Measurements from ENCODE around the gene OLFM2.

OLFM2 gene

DNA sequence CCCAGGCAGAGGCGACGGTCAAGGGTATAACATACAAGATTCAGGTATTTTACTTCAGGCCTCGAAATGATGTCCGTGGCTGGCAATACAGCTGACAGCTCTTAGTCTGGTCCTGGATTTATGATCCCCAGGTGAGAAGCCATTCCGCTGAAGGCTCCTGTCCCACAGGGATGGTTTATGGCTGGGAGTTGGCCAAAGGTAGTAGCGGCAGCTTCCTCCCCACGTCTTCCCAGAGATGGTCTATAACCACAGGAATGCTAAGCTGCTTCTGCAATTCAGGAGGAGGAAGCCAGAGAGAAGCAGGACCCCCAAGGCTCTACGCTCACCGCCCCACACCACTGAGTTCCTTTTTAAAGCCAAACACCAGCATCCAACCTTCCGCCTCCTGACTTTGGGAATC lies 27.1 kb downstream of the OLFM2 start:
- no peak for DNase-seq

DNA sequence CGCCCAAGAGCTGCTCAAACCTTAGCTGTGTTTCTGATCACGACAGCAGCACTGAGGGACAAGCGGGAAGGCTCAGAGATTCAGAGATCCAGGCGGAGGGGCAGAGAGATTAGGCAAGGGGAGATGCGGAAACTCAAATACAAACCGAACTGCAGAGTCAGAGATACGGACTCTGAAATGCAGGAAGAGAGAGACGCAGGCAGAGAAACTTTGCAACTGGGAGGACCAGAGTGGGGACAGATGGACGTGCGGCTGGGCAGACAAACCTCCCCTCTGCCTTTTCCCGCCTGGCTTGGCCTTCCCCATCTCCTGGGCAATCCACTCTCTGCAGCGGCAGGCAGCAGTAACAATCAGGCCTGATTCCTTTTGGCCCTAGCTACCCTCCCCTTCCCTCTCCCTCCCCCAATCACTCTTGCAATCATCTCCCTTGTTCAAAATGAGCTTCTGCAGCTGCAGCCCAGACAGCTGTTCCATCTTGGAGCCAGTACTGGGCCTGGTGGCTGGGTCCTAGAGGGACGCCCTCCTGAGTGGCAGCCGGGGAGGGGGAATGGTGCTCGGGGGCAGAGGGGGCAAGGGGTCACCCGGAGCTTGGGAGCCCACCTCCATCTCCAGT lies 29.7 kb downstream of the OLFM2 start:
- ATAC-seq (no peak), DNase-seq (no peak)

More for the DNA sequence above, 27.1 kb downstream of the OLFM2 start:
- no peak for ATAC-seq

DNA sequence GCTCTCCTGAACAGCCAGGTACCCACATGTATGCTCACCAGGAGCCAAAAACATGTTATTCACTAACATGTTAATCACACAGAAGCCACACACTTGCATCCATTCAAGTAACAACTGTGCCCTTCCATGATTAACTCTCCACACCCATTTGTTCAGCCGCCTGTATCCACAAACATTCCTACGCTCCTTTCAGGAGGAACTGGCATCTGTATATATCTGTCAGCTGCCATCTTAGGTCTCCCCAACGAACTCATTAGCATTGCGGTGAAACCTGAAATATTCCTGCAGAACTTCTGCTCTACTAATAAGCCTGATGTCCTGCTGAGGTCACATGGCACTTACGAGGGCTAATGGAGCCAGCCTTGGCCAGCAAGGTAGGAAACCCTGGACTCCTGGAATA lies 33.0 kb downstream of the OLFM2 start:
- DNase-seq: no peak
- no peak for ATAC-seq

DNA sequence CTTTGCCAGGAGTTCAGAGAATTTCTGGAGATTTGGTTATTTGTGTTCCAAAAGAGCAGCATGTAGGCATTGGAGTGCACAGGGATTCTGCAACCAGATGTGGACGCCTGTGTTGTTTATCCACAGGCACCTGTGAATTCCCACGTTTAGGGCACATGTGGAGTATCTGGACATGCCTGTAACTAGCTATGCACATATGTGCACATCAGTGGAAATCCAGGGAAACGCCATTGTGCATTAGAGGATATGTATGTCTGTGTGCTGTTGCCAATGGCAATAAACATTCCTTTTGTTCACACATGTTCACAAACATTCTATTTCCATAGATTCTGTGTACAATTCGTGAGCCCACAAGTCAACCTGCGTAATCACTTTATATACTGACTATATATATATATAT lies 34.7 kb downstream of the OLFM2 start:
- DNase-seq (no peak), ATAC-seq (no peak)

DNA sequence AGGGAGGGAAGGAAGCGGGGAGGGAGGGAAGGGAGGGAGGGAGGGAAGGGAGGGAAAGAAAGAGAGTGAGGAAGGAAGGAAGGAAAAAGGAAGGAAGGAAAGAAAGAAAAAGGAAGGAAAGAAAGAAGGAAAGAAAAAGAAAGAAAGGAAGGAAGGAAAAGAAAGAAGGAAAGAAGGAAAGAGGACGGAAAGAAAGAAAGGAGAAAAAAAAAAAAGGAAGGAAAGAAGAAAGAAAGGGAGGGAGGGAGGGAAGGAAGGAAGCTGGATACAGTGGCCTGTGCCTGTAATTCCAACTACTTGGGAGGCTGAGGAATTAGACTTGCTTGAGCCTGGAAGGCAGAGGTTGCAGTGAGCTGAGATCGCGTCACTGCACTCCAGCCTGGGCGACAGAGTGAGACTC lies 35.3 kb downstream of the OLFM2 start:
- ATAC-seq (no peak), DNase-seq (no peak)

DNA sequence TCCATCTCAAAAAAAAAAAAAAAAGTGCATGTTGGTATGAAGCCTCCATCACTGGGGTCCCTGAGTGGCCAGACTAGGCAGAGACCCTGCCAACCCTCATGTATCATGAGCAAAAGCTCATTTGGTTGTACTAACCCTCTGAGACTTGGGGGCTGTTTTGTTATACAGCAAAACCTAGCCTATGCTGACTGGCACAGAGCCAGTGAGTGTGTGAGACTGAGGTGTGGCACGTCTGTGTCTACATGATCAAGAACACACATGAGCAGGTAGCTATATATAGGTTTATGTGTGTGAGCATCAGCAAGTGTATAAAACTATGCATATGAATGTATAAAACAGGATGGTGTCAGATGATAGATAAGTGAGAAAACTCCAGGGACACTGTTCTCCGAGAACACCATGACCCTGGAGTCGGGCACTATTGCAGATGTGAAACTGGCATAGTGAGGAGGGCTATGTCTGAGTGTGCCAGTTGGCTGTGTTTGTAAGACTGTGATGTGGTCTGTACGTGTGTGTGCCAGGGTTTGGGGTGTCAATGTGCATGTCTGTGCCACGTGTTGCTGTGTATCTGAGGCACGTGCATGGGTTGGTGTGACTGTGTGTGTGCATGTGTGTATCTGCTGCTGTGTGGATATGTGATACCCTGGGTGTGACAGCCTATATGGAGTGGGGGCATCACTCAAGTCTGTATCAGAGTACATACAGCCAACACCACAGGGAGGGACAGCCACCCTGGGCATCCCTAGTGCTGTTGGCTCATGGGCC lies 44.5 kb downstream of the OLFM2 start:
- ATAC-seq: no peak
- DNase-seq: no peak

DNA sequence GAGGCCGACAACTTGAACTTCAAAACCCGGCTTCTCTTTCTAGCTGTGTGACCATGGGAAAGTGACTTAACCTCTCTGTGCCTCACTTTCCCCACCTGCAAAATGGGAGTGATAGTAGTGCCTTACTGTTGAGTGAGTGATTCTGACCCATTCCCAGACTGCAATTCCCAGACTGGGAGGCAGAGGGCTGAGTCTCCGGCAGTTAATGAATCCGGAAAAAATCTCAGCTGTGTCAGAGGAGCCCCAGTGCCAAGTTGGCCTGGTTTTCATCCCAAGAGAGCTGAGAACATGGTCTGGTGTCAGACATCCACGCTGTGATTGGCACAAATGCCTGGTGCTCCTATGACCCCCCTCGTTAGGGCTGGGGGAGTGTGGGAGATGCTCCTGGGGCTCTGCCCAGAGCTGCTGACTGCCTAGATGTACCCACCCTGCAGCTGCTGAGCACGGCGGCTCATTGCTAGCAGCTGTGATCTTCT lies 51.2 kb downstream of the OLFM2 start:
- DNase-seq: no peak
- no peak for ATAC-seq

DNA sequence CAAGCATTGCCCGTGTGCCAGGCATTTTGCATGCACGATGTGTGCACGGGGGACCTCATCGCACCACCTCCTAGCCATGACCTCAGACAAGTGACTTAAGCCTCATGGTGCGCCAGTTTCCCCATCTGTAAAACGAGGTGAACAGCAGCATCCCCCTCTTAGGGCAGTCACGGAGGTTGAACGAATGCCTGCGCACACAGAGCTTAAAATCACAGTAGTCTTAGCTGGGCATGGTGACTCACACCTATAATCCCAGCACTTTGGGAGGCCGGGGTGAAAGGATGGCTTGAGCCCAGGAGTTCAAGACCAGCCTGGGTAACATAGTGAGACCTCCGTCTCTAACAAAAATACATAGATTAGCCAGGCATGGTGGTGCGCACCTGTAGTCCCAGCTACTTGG lies 52.6 kb downstream of the OLFM2 start:
- ATAC-seq (no peak), DNase-seq (no peak)

DNA sequence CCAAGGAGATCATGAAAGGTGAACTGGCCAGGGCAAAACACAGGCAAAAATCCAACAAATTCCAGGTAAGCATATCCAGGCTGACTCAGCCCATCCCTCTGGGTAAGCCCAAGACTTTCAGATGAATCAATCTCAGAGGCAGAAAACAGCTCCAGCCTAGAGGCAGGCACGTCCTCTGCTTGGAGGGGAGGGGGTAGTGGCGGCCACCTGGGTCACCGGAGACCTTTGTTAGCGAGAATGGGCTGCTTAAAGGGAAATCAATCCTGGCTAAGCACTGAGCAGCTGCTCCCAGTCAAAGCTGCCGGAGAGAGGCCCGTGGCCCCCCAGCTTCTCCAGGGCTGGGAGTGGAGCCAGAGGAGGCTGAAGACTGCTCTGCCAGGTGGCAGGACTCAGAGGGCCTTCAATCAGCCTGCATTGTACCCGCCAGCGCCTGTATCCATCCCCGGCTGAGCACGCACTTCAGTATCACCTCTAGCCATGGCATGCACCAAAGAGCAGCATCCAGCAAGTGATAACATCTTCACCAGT lies 53.0 kb downstream of the OLFM2 start:
- DNase-seq (no peak), ATAC-seq (no peak)

DNA sequence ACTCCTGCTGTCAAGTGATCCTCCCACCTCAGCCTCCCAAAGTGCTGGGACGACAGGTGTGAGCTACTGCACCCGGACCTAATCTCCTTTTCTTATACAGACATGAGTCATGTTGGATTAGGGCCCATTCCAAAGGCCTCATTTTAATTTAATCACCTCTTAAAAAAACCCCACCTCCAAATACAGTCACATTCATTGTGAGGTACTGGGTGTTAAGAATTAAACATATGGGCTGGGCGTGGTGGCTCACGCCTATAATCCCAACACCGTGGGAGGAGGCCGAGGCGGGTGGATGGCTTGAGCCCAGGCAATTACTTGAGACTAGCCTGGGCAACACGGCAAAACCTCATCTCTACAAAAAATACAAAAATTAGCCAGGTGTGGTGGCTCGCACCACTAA lies 54.6 kb downstream of the OLFM2 start:
- ATAC-seq (no peak), DNase-seq (no peak)

DNA sequence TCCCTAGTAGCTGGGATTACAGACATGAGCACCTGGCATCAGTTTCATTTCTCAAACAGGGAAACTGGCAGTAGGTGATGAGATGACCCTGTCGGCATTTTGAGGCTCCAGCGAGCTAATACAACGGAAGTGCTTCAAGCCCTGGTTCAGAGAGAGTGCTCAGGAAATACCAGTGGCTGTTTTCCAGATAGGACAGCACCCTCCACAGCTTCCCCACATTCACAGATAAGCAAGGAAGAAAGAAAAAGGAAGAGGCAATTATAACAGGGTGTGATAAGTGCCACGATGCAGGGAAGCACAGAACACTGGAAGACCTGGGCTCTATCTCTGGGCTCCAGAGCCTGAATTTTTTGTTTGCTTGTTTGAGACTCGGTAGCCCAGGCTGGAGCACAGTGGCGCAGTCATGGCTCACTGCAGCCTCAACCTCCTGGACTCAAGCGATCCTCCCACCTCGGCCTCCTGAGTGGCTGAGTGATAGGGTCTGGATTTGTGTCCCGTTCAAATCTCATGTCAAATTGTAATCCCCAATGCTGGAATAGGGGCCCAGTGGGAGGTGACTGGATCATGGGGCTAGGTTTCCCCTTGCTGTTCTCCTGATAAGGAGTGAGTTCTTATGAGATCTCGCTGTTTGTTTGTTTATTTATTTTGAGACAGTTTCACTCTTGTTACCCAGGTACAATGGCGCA lies 57.7 kb downstream of the OLFM2 start:
- DNase-seq: no peak
- no peak for ATAC-seq

DNA sequence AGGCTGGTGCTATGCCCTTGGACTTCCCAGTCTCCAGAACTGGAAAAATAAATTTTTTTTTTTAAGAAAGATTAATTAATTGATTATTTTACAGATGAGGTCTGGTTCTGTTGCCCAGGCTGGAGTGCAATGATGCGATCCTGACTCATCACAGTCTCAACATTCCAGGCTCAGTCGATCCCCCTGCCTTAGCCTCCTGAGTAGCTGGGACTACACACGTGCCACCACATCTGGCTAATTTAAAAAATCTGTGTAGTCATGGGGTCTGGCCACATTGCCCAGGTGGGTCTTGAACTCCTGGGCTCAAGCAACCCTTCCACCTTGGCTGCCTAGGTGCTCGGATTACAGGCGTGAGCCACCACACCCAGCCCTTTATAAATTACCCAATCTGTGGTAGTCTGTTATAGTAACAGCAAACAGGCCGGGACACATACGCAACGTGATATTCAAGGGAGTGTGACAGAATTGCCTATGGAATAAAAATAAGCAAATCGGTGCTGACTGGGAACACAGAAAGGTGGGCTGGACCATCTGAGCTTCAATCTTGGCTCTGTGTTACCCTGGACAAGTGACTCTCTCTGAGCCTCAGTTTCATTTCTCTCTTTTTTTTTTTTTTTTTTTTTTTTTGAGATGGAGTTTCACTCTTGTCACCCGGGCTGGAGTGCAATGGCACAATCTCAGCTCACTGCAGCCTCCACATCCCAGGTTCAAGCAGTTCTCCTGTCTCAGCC lies 58.4 kb downstream of the OLFM2 start:
- no peak for DNase-seq

DNA sequence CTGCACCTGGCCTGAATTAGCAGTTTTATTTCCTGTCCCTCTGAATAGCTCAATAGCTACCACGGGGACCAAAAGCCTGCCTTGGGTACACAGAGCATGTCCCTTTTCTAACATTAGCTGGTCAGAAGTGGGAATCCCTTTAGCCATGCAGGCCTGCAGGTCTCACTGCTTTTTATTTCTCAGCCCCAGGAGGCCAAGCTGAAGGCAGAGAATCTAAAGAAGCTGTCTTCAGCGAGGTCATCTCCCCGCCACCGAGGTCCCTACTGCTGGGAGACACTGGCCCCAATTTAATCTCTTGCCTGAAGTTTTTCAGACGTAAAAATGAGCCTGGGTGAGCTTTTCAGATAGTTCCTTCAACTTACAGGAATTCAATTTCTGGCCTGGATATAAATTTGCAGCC lies 60.5 kb downstream of the OLFM2 start:
- ATAC-seq (no peak), DNase-seq (no peak)

More for the DNA sequence above, 58.4 kb downstream of the OLFM2 start:
- ATAC-seq: no peak

DNA sequence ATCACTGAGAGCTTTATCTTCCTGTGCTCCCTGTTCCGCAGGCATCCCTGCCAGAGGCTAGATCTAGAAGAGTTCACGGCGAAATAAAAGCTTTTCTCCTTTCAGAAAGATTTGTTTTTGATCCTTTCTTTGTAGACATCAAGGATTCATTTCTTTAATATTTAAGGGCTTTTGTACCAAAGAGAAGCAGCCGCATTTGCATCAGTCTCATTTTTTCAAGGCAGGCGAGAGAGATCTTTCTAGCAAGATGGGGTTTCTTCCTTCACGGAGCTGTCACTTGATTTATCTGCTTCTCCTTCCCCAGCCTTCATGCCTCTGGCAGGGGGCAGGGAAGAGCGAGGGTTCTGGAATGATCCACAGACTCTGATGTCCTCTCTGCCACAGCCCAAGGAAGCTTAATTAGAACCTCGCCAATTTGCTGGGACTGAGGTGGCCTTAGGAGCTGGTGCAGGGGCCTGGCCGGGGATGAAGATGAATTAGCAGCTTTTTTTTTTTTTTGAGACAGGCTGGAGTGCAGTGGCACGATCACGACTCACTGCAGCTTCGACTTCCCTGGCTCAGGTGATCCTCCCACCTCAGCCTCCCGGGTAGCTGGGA lies 61.2 kb downstream of the OLFM2 start:
- DNase-seq (no peak), ATAC-seq (no peak)

DNA sequence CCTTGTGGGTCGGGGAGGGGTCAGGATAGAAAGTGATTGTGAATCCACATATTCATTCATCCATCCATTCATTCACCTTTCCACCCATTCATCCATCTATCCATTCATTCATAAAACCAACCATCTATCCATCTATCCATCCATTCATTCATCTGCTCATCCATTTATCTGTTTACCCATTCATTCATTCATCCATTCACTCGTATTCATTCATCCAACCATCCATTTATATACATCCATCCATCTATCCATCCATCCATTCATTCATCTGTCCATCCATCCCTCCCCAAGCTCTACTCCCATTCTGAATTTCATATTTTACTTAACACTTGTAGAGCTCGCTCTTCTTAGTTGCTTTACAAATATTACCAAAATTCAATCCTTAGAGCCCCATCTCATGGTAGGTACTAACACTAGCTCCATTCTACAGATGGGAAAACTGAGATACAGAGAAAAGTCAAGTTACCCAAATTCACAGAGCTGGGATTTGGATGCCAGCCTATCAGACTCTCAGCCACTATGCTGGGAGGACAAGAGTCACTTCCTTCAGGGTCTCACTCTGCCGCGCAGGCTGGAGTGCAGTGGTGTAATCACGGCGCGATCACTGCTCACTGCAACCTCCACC lies 63.6 kb downstream of the OLFM2 start:
- DNase-seq (no peak), ATAC-seq (no peak)

DNA sequence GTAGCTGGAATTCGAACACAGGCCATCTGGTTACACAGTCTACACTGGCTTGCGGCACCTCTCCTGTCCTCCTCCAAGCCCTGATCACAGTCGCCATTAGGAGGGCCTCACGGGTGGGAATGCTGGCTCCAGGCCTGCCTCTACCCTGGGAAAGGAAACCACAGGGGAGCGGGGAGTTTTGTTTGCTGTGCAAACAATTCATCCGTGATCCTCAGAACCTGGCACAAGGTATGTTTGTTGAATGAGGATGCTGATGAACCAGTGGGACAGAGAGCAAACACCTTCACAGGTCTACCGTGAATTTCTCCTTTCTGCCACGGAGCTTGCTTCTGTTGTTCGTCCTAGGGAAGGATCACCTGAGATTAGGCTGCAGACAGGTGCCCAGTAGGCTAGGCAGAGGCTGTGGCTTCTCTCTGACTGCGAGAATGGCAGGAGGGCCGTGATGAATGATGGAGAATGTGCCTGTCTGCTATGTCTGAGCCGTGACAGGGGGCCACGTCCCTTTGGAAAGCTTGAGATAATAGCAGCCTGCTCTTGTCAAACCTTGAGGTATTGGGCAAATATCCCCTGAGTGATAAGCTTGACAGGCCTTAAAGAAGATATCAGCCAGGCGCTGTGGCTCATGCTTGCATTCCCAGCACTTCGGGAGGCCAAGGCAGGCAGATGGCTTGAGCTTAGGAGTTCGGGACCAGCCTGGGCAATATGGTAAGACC lies 64.5 kb downstream of the OLFM2 start:
- ATAC-seq (no peak), DNase-seq (no peak)

DNA sequence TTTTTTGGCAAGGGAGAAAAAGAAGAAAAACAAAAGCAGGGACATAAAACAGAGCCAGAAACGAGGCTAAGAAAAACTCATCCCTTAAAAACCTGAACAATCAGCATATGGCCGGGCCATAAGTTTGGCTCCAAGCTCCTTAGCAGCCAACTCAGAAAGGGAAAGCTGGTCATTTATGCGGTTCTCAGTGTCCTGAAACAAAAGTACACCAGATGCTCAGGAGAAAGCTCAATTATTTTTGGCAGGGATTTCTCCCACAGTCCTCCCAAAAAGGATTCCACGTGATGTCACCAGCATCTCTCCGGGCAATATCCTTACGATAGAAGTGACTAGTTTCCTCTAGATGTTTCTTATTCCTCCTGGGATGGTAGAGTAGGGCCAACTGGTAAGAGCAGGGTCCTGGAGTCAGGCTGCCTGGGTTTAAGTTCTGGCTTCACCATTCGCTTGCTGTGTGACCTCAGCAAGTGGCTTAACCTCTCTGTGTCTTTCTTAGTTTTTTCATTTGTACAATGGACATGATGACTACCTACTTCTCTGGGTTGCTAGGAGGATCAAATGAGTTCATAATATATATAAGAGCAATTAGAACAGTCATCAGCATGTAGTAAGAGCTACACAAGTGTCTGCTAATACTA lies 67.2 kb downstream of the OLFM2 start:
- ATAC-seq: no peak
- no peak for DNase-seq

DNA sequence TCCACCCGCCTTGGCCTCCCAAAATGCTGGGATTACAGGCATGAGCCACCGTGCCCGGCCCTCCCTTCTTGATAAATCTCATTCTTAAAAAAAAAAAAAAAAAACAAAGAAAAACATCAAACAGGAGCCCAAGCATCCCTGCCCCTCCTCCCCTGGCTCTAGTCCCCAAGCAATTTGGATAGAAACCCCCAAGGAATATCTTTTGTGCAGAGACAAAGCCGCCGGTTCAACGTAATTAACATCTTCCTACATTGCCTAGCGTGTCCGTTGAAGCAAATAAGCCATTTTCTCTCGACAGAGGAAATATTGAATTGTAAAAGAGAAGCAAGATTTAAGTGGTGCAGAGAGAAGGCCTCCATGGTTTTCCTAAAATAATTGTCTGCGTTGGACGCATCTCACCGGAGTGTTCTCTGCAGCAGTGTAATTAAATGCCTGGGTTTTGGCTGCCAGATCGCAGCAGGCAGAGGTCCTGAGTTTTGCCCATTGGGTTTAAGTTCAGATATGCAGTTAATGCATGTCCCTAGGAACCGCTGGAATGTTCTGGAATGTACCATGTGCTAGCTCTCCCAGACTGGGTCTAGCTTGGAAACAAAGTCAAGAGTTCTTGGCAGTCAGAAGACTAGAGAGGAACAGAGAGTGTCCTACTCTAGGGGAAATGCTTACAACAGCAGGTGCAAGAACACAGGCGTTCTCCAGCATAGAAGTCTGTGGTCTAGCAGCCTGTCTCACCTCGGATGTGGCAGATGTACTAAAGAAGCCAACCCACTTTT lies 70.4 kb downstream of the OLFM2 start:
- ATAC-seq: peak; percentile 35
- DNase-seq: no peak

DNA sequence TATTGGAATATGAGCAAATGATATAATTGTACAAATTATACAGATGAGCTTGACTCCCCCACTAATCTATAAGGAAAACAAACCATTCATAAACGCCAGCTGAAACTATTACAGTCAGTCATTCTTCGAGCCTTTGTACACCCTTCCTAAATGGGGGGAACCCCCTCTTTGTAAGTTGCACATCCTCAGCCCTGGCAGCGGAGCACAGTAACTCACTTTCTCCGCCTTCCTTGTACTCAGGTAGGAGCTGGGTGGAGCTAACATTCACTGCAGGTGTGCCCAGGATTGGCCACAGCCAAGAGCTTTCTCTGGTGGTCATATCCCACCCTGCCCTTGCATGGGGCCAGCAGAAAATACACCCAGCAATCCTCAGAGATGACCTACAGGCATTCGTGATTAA lies 72.6 kb downstream of the OLFM2 start:
- ATAC-seq: peak; percentile 78
- DNase-seq: no peak

DNA sequence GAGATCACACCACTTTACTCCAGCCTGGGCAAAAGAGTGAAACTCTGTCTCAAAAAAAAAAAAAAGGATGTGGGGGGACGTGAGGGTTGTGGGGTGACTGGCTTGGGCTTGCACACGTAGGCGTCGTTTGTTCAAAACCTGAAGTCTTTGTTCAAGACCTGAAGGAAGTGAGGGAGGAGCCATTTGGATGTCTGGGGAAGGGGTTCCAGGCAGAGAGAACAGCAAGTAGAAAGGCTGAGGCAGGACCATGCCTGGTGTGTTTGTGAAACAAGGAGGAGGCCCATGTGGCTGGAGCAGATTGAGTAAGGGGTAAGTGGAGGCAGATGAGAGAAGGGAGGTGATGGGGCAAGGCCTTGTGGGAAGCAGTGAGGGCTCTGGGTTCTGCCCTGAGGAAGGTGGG lies 73.4 kb downstream of the OLFM2 start:
- no peak for ATAC-seq

More for the DNA sequence above, 73.4 kb downstream of the OLFM2 start:
- no peak for DNase-seq
